ENCODE results near the gene PTTG1IP.

DNA sequence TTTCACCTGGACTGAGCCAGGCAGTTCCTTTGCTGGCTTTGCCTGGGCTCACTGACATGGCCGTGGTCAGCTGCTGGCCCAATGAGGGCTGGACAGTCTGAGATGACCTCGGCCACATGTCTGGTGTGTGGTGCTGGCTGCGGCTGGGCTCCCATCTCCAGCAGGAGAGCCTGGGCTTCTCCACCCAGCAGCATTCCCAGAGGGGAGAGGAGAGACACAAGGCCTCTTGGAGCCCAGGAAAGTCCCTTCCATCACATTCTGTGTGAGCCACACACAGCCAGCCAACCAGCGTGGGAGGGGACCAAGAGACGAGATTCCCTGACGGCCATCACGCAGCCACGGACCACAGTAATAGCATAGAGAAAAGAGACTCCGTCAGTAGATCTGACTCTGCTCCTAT, 34.5 kb downstream of the PTTG1IP start:
- no peak for TF ChIP-seq CTCF (IDR thresholded peaks at IDR 0.05)
- TF ChIP-seq POLR2A (IDR thresholded peaks at IDR 0.05) = no peak

All from stomach (tissue), 4 donors.